ENCODE results near the gene IGF1R. TPM values are rescaled to one million over a fixed set of nuclear protein-coding genes. Genes with fewer than 3 reads are reported as not detected.

The IGF1R gene
- total and polyA plus RNA-seq, 2 of the 8 experiments (the other 6 are each of a cell fraction or from before 2014, with no cell fraction given) = 32.9 to 109 TPM

DNA sequence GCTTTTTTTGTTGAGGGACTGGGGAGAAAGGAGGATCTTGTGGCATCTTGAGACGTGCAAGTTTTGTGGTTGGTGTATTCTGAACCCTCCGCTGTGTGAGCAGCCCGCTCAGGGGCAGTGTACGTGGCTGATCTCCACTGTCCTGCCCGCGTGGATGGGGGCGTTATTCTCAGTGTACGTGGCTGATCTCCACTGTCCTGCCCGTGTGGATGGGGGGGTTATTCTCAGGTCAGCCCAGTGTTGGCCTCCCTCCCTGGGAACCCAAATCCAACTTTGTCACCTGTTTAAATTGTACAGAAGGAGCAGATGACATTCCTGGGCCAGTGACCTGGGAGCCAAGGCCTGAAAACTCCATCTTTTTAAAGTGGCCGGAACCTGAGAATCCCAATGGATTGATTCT, 275.2 kb downstream of the IGF1R start:
- Histone ChIP-seq H3K4me1 (replicated peaks in 1 of 4; ENCODE audit: control insufficient read depth in 3 of 4, insufficient read depth in 4 of 4, low read length in 3 of 4) (no peaks in the 10 kb centered on the region), H2BK5ac (ENCODE audit: low read depth, low read length) (no peak overlapping the region), H3K4me2 (ENCODE audit: insufficient read depth in 1 of 2, low read depth in 2 of 2, low read length in 2 of 2) (no peak overlapping the region), H3K9ac (replicated peaks in 1 of 4; ENCODE audit: extremely low read depth in 1 of 4, low read depth in 3 of 4, low read length in 3 of 4) (no peak overlapping the region), H3K4ac (replicated peaks; ENCODE audit: insufficient read length, low read depth, low read length) (no peak overlapping the region), H2BK12ac (ENCODE audit: low read depth, low read length) (no peak overlapping the region), H4K91ac (replicated peaks; ENCODE audit: insufficient read length, low read length) (no peak overlapping the region), H2BK120ac (replicated peaks; ENCODE audit: low read depth, low read length) (no peak overlapping the region), H4K20me1 (replicated peaks in 1 of 2; ENCODE audit: control insufficient read depth in 1 of 2, insufficient read depth in 2 of 2, low read length in 2 of 2) (peaks cover 1 to 6% of the 10 kb centered on the region in 2 experiments), H4K8ac (ENCODE audit: extremely low read depth, insufficient read depth, low read length) (no peak overlapping the region), H3K27ac (ENCODE audit: low read depth, low read length) (no peak overlapping the region), H2BK20ac (ENCODE audit: low read length) (no peak overlapping the region), H3K27me3 (replicated peaks in 1 of 4; ENCODE audit: control insufficient read depth in 3 of 4, extremely low read depth in 1 of 4, insufficient read depth in 3 of 4, low read length in 3 of 4) (no peaks in the 10 kb centered on the region), H2BK15ac (ENCODE audit: low read length) (no peak overlapping the region), H3K18ac (ENCODE audit: extremely low read depth, low read length) (no peak overlapping the region), H3K79me2 (ENCODE audit: control insufficient read depth in 1 of 2, insufficient read depth in 2 of 2, low read length in 2 of 2) (no peaks in the 10 kb centered on the region), H3K56ac (replicated peaks; ENCODE audit: insufficient read length, low read depth, low read length) (no peak overlapping the region), H2AK5ac (ENCODE audit: low read depth, low read length) (no peak overlapping the region), H3K36me3 (ENCODE audit: control insufficient read depth in 2 of 4, insufficient read depth in 4 of 4, low read length in 3 of 4) (peaks cover 19 to 56% (median 32%) of the 10 kb centered on the region in 4 experiments), H3K9me3 (ENCODE audit: insufficient read depth in 2 of 2, low read depth in 1 of 2, low read length in 1 of 2) (no peaks in the 10 kb centered on the region), H3K23me2 (ENCODE audit: low read depth, low read length) (no peaks in the 10 kb centered on the region), H3K14ac (ENCODE audit: insufficient read length) (no peak overlapping the region), H3K23ac (ENCODE audit: insufficient read length) (no peak overlapping the region), H4K5ac (ENCODE audit: insufficient read length, low read depth, low read length) (no peak overlapping the region), H3K79me1 (ENCODE audit: low read depth, low read length) (no peaks in the 10 kb centered on the region; the same call in 1 of the 2 replicates), H2AFZ (ENCODE audit: low read length) (no peak overlapping the region), H3K4me3 (ENCODE audit: extremely low read depth in 1 of 4, insufficient read depth in 2 of 4, low read depth in 3 of 4, low read length in 4 of 4) (no peak overlapping the region)
- no peak for FAIRE-seq
- WGBS, 2 experiments (ENCODE audit: extremely low coverage in 1 of 2, insufficient coverage in 1 of 2, insufficient read length in 1 of 2, insufficient replicate concordance in 2 of 2, low coverage in 1 of 2, low lambda C conversion rate in 2 of 2, missing lambda C conversion rate in 1 of 2) = 82% methylated on average over 10 of the region's 10 CpGs; no CpG with 5 or more reads in 1 of the 2 experiments
- CTCF ChIA-PET (ENCODE audit: partially characterized antibody) = no interaction called here
- DNase-seq (ENCODE audit: low read depth in 1 of 2, low spot score in 2 of 2) = no peak
- POLR2A ChIA-PET (ENCODE audit: partially characterized antibody) = no interaction called here
- no peak for TF ChIP-seq SUZ12 (IDR thresholded peaks at IDR 0.05; ENCODE audit: low read length)
- TF ChIP-seq KDM4A (IDR thresholded peaks at IDR 0.05; ENCODE audit: low read depth, low read length, severe bottlenecking) = no peak
- TF ChIP-seq POU5F1 (IDR thresholded peaks at IDR 0.05; ENCODE audit: low read depth, low read length) = no peak
- TF ChIP-seq, protein P1, sequence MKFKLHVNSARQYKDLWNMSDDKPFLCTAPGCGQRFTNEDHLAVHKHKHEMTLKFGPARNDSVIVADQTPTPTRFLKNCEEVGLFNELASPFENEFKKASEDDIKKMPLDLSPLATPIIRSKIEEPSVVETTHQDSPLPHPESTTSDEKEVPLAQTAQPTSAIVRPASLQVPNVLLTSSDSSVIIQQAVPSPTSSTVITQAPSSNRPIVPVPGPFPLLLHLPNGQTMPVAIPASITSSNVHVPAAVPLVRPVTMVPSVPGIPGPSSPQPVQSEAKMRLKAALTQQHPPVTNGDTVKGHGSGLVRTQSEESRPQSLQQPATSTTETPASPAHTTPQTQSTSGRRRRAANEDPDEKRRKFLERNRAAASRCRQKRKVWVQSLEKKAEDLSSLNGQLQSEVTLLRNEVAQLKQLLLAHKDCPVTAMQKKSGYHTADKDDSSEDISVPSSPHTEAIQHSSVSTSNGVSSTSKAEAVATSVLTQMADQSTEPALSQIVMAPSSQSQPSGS (IDR thresholded peaks at IDR 0.05; ENCODE audit: low read length) = no peak
- TF ChIP-seq ZNF274 (IDR thresholded peaks at IDR 0.05; ENCODE audit: borderline replicate concordance, extremely low read depth, low read length) = no peak
- TF ChIP-seq YY1 (IDR thresholded peaks at IDR 0.05; ENCODE audit: low read depth, low read length) = no peak
- no peak for TF ChIP-seq CHD1 (IDR thresholded peaks at IDR 0.05; ENCODE audit: low read depth, low read length)
- no peak for TF ChIP-seq RAD21 (IDR thresholded peaks at IDR 0.05 in 1 of 2, conservative IDR thresholded peaks at IDR 0.05 in 1 of 2; ENCODE audit: low read depth in 2 of 2, low read length in 2 of 2)
- no peak for TF ChIP-seq SIX5 (IDR thresholded peaks at IDR 0.05; ENCODE audit: low read depth, low read length)
- TF ChIP-seq SIN3A (conservative IDR thresholded peaks at IDR 0.05 in 1 of 2, IDR thresholded peaks at IDR 0.05 in 1 of 2; ENCODE audit: low read depth in 1 of 2, low read length in 2 of 2) = no peak
